SIG-M5 treated with dmso at 0.1 percent for 504 hours (cell line): ENCODE results near the gene GPR153.

Source experiments
- DNase-seq: peaks from one replicate; lab custom pipeline; 2025; ENCODE audit not compliant: unreplicated experiment; lab: John Stamatoyannopoulos, UW

Gene GPR153

GRCh38 chr1:6287029-6287428, 26.1 kb upstream of the GPR153 start:
- no peak for DNase-seq

GRCh38 chr1:6286266-6286665, 25.4 kb upstream of the GPR153 start:
- DNase-seq: no peak

GRCh38 chr1:6285336-6285735, 24.4 kb upstream of the GPR153 start:
- DNase-seq: no peak

GRCh38 chr1:6282577-6283270, 21.8 kb upstream of the GPR153 start:
- no peak for DNase-seq

- DNase-seq: no peak
Observed at GRCh38 chr1:6281511-6282402, 20.9 kb upstream of the GPR153 start.

- no peak for DNase-seq
Observed at GRCh38 chr1:6280761-6281451, 20.0 kb upstream of the GPR153 start.

- DNase-seq: no peak
Observed at GRCh38 chr1:6279613-6280383, 18.9 kb upstream of the GPR153 start.

GRCh38 chr1:6279066-6279465, 18.2 kb upstream of the GPR153 start:
- no peak for DNase-seq

GRCh38 chr1:6278263-6278662, 17.4 kb upstream of the GPR153 start:
- no peak for DNase-seq

GRCh38 chr1:6276811-6277555, 16.1 kb upstream of the GPR153 start:
- no peak for DNase-seq

- no peak for DNase-seq
Observed at GRCh38 chr1:6275826-6276782, 15.2 kb upstream of the GPR153 start.

GRCh38 chr1:6274622-6275139, 13.8 kb upstream of the GPR153 start:
- no peak for DNase-seq

GRCh38 chr1:6274102-6274501, 13.2 kb upstream of the GPR153 start:
- DNase-seq: no peak

GRCh38 chr1:6273380-6273891, 12.5 kb upstream of the GPR153 start:
- DNase-seq: no peak

GRCh38 chr1:6272868-6273267, 12.0 kb upstream of the GPR153 start:
- DNase-seq: no peak

- no peak for DNase-seq
Observed at GRCh38 chr1:6272452-6272851, 11.6 kb upstream of the GPR153 start.

- no peak for DNase-seq
Observed at GRCh38 chr1:6271554-6271953, 10.7 kb upstream of the GPR153 start.

GRCh38 chr1:6271006-6271405, 10.1 kb upstream of the GPR153 start:
- DNase-seq: no peak

GRCh38 chr1:6270401-6270800, 9.5 kb upstream of the GPR153 start:
- DNase-seq: no peak
